SK-N-SH (cell line): Measurements from ENCODE around the gene EMC7. TPM values are rescaled to one million over a fixed set of nuclear protein-coding genes. Genes with fewer than 3 reads are reported as not detected.

Experiments
- CTCF ChIA-PET: fragments of 300-600, 350-600 bp; formaldehyde crosslinking; extraction: SDS; loops from one replicate; lab custom pipeline; 2021; lab: Yijun Ruan, JAX
- POLR2A ChIA-PET: fragments of 350-600 bp; sonication (Branson Sonifier 250); formaldehyde crosslinking; extraction: SDS; loops from one replicate; lab custom pipeline; 2020; ENCODE audit warnings: antibody characterized with exemption, inconsistent platforms; lab: Yijun Ruan, JAX
- DNase-seq: peaks from one replicate; pipeline ENCODE4 v3.0.0; 2012
- H2AFZ ChIP-seq: fragments of 200-600 bp; sonication (generic); 2 replicates; pipeline ENCODE4 v1.8.1; 2016; ENCODE audit warnings: antibody characterized with exemption, mild to moderate bottlenecking, low read depth
- H3F3A ChIP-seq: fragments of 200-600 bp; sonication (generic); replicated peaks from 2 replicates; pipeline ENCODE3; 2016; ENCODE audit warnings: antibody characterized with exemption, mild to moderate bottlenecking; ENCODE audit not compliant: insufficient read depth
- H3K27ac ChIP-seq, 2 experiments: fragments of 200-500 bp in 1 of 2; fragments of 200-600 bp in 1 of 2; sonication (Bioruptor generic) in 1 of 2; sonication (generic), shearing (Covaris generic) in 1 of 2; 2 replicates each; pipeline versions ENCODE4 v1.5.1 to v1.6.1; 2014 to 2016; ENCODE audit warnings: low read depth in 2 of 2, inconsistent platforms in 1 of 2, low read length in 1 of 2, mild to moderate bottlenecking in 1 of 2, mixed read lengths in 1 of 2
- H3K27me3 ChIP-seq: fragments of 200-600 bp; sonication (generic), shearing (Covaris generic); 2 replicates; pipeline ENCODE4 v1.6.1; 2016; ENCODE audit warnings: mixed run types; ENCODE audit not compliant: insufficient read depth
- H3K36me3 ChIP-seq, 2 experiments: fragments of 200-500 bp in 1 of 2; fragments of 200-600 bp in 1 of 2; sonication (Bioruptor generic) in 1 of 2; sonication (generic) in 1 of 2; replicated peaks in 1 of 2; 2 replicates each; pipeline versions ENCODE3 to v1.5.1; 2014 to 2016; ENCODE audit warnings: low read length in 1 of 2, mild to moderate bottlenecking in 1 of 2; ENCODE audit not compliant: insufficient read depth in 2 of 2, control insufficient read depth in 1 of 2
- H3K4me1 ChIP-seq, 2 experiments: fragments of 200-500 bp in 1 of 2; fragments of 200-600 bp in 1 of 2; sonication (Bioruptor generic) in 1 of 2; sonication (generic), shearing (Covaris generic) in 1 of 2; 2 replicates each; pipeline versions ENCODE4 v1.5.1 to v1.6.1; 2014 to 2016; ENCODE audit warnings: low read depth in 1 of 2, low read length in 1 of 2, mixed run types in 1 of 2; ENCODE audit not compliant: insufficient read depth in 2 of 2, control insufficient read depth in 1 of 2
- H3K4me2 ChIP-seq: fragments of 200-600 bp; sonication (generic), shearing (Covaris generic); 2 replicates; pipeline ENCODE4 v1.6.1; 2017; ENCODE audit warnings: mixed run types
- H3K4me3 ChIP-seq, 2 experiments: fragments of 200-500 bp in 1 of 2; fragments of 200-600 bp in 1 of 2; sonication (Bioruptor generic) in 1 of 2; sonication (generic), shearing (Covaris generic) in 1 of 2; 2 replicates each; pipeline versions ENCODE4 v1.5.1 to v1.8.1; 2014 to 2016; ENCODE audit warnings: low read depth in 2 of 2, inconsistent platforms in 1 of 2, low read length in 1 of 2, mild to moderate bottlenecking in 1 of 2, mixed read lengths in 1 of 2, moderate library complexity in 1 of 2
- H3K79me2 ChIP-seq: fragments of 200-600 bp; sonication (generic); 2 replicates; pipeline ENCODE4 v1.8.1; 2017; ENCODE audit warnings: mild to moderate bottlenecking; ENCODE audit not compliant: insufficient read depth
- H3K9ac ChIP-seq: fragments of 200-600 bp; sonication (generic); 2 replicates; pipeline ENCODE4 v1.6.1; 2017; ENCODE audit warnings: mixed run types
- H3K9me2 ChIP-seq: fragments of 200-600 bp; sonication (generic); 2 replicates; pipeline ENCODE4 v1.6.1; 2017; ENCODE audit warnings: mixed run types
- H3K9me3 ChIP-seq: fragments of 200-600 bp; sonication (generic); 2 replicates; pipeline ENCODE4 v1.6.1; 2017; ENCODE audit warnings: mixed run types, mild to moderate bottlenecking, moderate library complexity
- H4K20me1 ChIP-seq: fragments of 200-600 bp; sonication (generic); 2 replicates; pipeline ENCODE4 v1.6.1; 2017; ENCODE audit warnings: mild to moderate bottlenecking, mixed run types; ENCODE audit not compliant: insufficient read depth
- CTCF ChIP-seq: fragments of 200-600 bp; sonication (generic); IDR thresholded peaks from 2 replicates; pipeline ENCODE4 v1.6.1; 2017; ENCODE audit warnings: antibody characterized with exemption, mild to moderate bottlenecking, moderate library complexity
- ELF1 ChIP-seq: IDR thresholded peaks from 2 replicates; pipeline ENCODE4 v1.4.0; 2012
- GABPA ChIP-seq: IDR thresholded peaks from 2 replicates; pipeline ENCODE4 v1.4.0; 2012; ENCODE audit warnings: low read depth, mild to moderate bottlenecking
- GATA2 ChIP-seq: sonication (generic); formaldehyde crosslinking; IDR thresholded peaks from 2 replicates; pipeline ENCODE4 v1.5.0; 2020; ENCODE audit warnings: mild to moderate bottlenecking, missing genetic modification reagents
- IRF3 ChIP-seq: fragments of 150-350 bp; IDR thresholded peaks from 2 replicates; pipeline ENCODE4 v1.6.1; 2016; ENCODE audit warnings: mild to moderate bottlenecking, low read depth, low read length
- JUND ChIP-seq: IDR thresholded peaks from 2 replicates; pipeline ENCODE4 v1.4.0; 2012
- MEF2A ChIP-seq: IDR thresholded peaks from 2 replicates; pipeline ENCODE4 v1.4.0; 2012; ENCODE audit warnings: low read depth, borderline replicate concordance
- MXI1 ChIP-seq: IDR thresholded peaks from 2 replicates; pipeline ENCODE4 v1.6.1; 2012; ENCODE audit warnings: mild to moderate bottlenecking, low read depth, low read length, improper control_type of control experiment
- PBX3 ChIP-seq: IDR thresholded peaks from 2 replicates; pipeline ENCODE4; 2012
- SIN3A ChIP-seq: IDR thresholded peaks from 2 replicates; pipeline ENCODE4 v1.6.1; 2012; ENCODE audit warnings: low read depth, mild to moderate bottlenecking, low read length, moderate library complexity, borderline replicate concordance
- SMC3 ChIP-seq: IDR thresholded peaks from 2 replicates; pipeline ENCODE4 v1.6.1; 2012; ENCODE audit warnings: low read depth, low read length, improper control_type of control experiment
- USF1 ChIP-seq: IDR thresholded peaks from 2 replicates; pipeline ENCODE4 v1.4.0; 2012; ENCODE audit warnings: low read depth, borderline replicate concordance
- USF2 ChIP-seq: fragments of 150-350 bp; IDR thresholded peaks from 2 replicates; pipeline ENCODE4 v1.6.1; 2017; ENCODE audit warnings: antibody characterized with exemption, low read length, low read depth, borderline replicate concordance
- WGBS: methylation state at CpG from one replicate; pipeline ENCODE4 v1.1.6; 2017; ENCODE audit warnings: low lambda C conversion rate; 5-methylcytosine and 5-hydroxymethylcytosine counted together
- polyA plus RNA-seq, 3 experiments: library from polyadenylated mRNA; depleted of rRNA; stranded (reverse); fragments of >200 nt; gene quantifications; 2 replicates each; pipeline ENCODE4 v1.2.3, GENCODE V29; 2012

EMC7 gene
- polyA plus RNA-seq, 1 of the 3 experiments (the other 2 are of a cell fraction), result 92.3 TPM

GRCh38 chr15:34059476-34059875 is 42.2 kb downstream of the EMC7 start:
- Histone ChIP-seq H3K27ac (no peak overlapping the region), H4K20me1 (no peaks in the 10 kb centered on the region), H3K9me3 (no peaks in the 10 kb centered on the region), H3K4me1 (peaks cover 0 to 9% of the 10 kb centered on the region in 2 experiments; a peak in 1 of 4 replicates), H3F3A (peaks cover 12% of the 10 kb centered on the region), H3K9me2 (no peaks in the 10 kb centered on the region), H3K79me2 (no peaks in the 10 kb centered on the region), H3K27me3 (no peaks in the 10 kb centered on the region), H3K4me2 (no peak overlapping the region), H3K9ac (no peak overlapping the region), H3K4me3 (no peak overlapping the region), H3K36me3 (no peaks in the 10 kb centered on the region), H2AFZ (no peak overlapping the region)
- ChIA-PET POLR2A (no interaction called here), CTCF (interaction anchor here (0.8 to 0.9 kb wide), 3 partner anchors 20 to 309 kb away, joined by 3 to 5 read pairs (median 4); partner anchors contain the start of gene KATNBL1)
- no peak for DNase-seq
- TF ChIP-seq IRF3 (no peak), MXI1 (no peak), USF2 (no peak), MEF2A (no peak), SMC3 (no peak)
- 21% methylated on average over 2 of the region's 2 CpGs for WGBS

GRCh38 chr15:34056911-34057310 is 44.8 kb downstream of the EMC7 start:
- POLR2A ChIA-PET, result no interaction called here
- Histone ChIP-seq H3K27me3 (no peaks in the 10 kb centered on the region), H3K4me3 (no peak overlapping the region), H3K9ac (no peak overlapping the region; the same call in 1 of the 2 replicates), H3K4me2 (peak overlapping the region; percentile 10; the same call in 1 of the 2 replicates), H3K4me1 (peaks cover 0 to 9% of the 10 kb centered on the region in 2 experiments; a peak in 1 of 4 replicates), H3F3A (peaks cover 16% of the 10 kb centered on the region), H4K20me1 (no peaks in the 10 kb centered on the region), H3K36me3 (no peaks in the 10 kb centered on the region), H2AFZ (peak overlapping the region; percentile 80; the same call in 1 of the 2 replicates), H3K79me2 (no peaks in the 10 kb centered on the region), H3K27ac (peak overlapping the region in 1 of 2 experiments; percentile 76; a peak in 2 of 4 replicates), H3K9me2 (no peaks in the 10 kb centered on the region), H3K9me3 (peaks cover 1% of the 10 kb centered on the region; the same call in 1 of the 2 replicates)
- CTCF ChIA-PET, result no interaction called here
- DNase-seq, result no peak
- WGBS, result 88% methylated on average over 5 of the region's 5 CpGs
- TF ChIP-seq SIN3A (no peak), USF1 (no peak), GATA2 (no peak), SMC3 (no peak), PBX3 (no peak), JUND (no peak), ELF1 (no peak), GABPA (no peak), CTCF (no peak)
